ENCODE data around the gene FBXW9.
"Not testable (repeated sequence)": the region's sequence is repeated elsewhere in the genome, so short reads cannot be mapped to it uniquely, and the experiment has no call there.

The FBXW9 gene

GRCh38 chr19:12696366-12697335 lies at the start of gene FBXW9:
TSS of gene FBXW9 (minus strand) at chr19:12696631. CDS start at chr19:12696581, 50 bp downstream.
- in situ Hi-C loops (cut with HindIII; ENCODE audit: low sequenced_read_pairs): no loop called here

- in situ Hi-C loops (cut with HindIII; ENCODE audit: low sequenced_read_pairs): no loop called here
These were observed 48.9 kb upstream of the FBXW9 start for GRCh38 chr19:12745166-12745897.

GRCh38 chr19:12737835-12738351 lies 41.5 kb upstream of the FBXW9 start:
- in situ Hi-C loops (cut with HindIII; ENCODE audit: low sequenced_read_pairs): no loop called here

- in situ Hi-C loops (cut with HindIII; ENCODE audit: low sequenced_read_pairs): no loop called here
These were observed 40.8 kb upstream of the FBXW9 start, which contains the start of gene GET3 for GRCh38 chr19:12736995-12737834. TSS of gene GET3 (plus strand) at chr19:12737497. CDS start at chr19:12737506, 9 bp downstream.

GRCh38 chr19:12733369-12734214 lies 37.2 kb upstream of the FBXW9 start:
- in situ Hi-C loops (cut with HindIII; ENCODE audit: low sequenced_read_pairs): no loop called here

- in situ Hi-C loops (cut with HindIII; ENCODE audit: low sequenced_read_pairs): no loop called here
These were observed 34.9 kb upstream of the FBXW9 start for GRCh38 chr19:12731337-12731736.

GRCh38 chr19:12730064-12730463 lies 33.6 kb upstream of the FBXW9 start:
- in situ Hi-C loops (cut with HindIII; ENCODE audit: low sequenced_read_pairs): no loop called here

GRCh38 chr19:12727745-12728433 lies 31.5 kb upstream of the FBXW9 start:
- in situ Hi-C loops (cut with HindIII; ENCODE audit: low sequenced_read_pairs): no loop called here

- in situ Hi-C loops (cut with HindIII; ENCODE audit: low sequenced_read_pairs): no loop called here
These were observed 30.5 kb upstream of the FBXW9 start for GRCh38 chr19:12726988-12727316.

GRCh38 chr19:12725612-12726011 lies 29.2 kb upstream of the FBXW9 start:
- in situ Hi-C loops (cut with HindIII; ENCODE audit: low sequenced_read_pairs): not testable (repeated sequence)

- in situ Hi-C loops (cut with HindIII; ENCODE audit: low sequenced_read_pairs): no loop called here
These were observed 27.4 kb upstream of the FBXW9 start, which contains the start of gene TNPO2 for GRCh38 chr19:12723641-12724426. TSS of gene TNPO2 (minus strand) at chr19:12723932. CDS start at chr19:12720977, 2,955 bp downstream.

- in situ Hi-C loops (cut with HindIII; ENCODE audit: low sequenced_read_pairs): no loop called here
These were observed 26.9 kb upstream of the FBXW9 start for GRCh38 chr19:12723381-12723640.

GRCh38 chr19:12722566-12723380 lies 26.3 kb upstream of the FBXW9 start:
- in situ Hi-C loops (cut with HindIII; ENCODE audit: low sequenced_read_pairs): no loop called here

GRCh38 chr19:12721656-12722565 lies 25.5 kb upstream of the FBXW9 start:
- in situ Hi-C loops (cut with HindIII; ENCODE audit: low sequenced_read_pairs): no loop called here

GRCh38 chr19:12720851-12721655 lies 24.6 kb upstream of the FBXW9 start:
- in situ Hi-C loops (cut with HindIII; ENCODE audit: low sequenced_read_pairs): no loop called here

GRCh38 chr19:12720296-12720695 lies 23.9 kb upstream of the FBXW9 start:
- in situ Hi-C loops (cut with HindIII; ENCODE audit: low sequenced_read_pairs): no loop called here
